Measurements from ENCODE around the gene RSL1D1. TPM values are rescaled to one million over a fixed set of nuclear protein-coding genes. Genes with fewer than 3 reads are reported as not detected.
A peak's percentile ranks its signal among the peaks of the same experiment; 100 is the strongest.

RSL1D1 gene
- polyA plus RNA-seq, 1 of the 3 experiments (the other 2 are of a cell fraction): 38.0 TPM

- TF ChIP-seq REST (IDR thresholded peaks at IDR 0.05; ENCODE audit: low read depth, low read length) (no peak), IRF3 (IDR thresholded peaks at IDR 0.05; ENCODE audit: low read depth, low read length) (peak; percentile 45; the same call in 1 of the 2 replicates), POLR2AphosphoS5 (IDR thresholded peaks at IDR 0.05; ENCODE audit: low read depth, low read length) (peak; percentile 94), TEAD4 (IDR thresholded peaks at IDR 0.05; ENCODE audit: borderline replicate concordance, insufficient read depth) (no peak), TCF12 (IDR thresholded peaks at IDR 0.05) (no peak; the same call in 1 of the 2 replicates), CHD2 (IDR thresholded peaks at IDR 0.05; ENCODE audit: low read length, partially characterized antibody) (peak; percentile 78), TAF1 (IDR thresholded peaks at IDR 0.05; ENCODE audit: borderline replicate concordance, low read depth, low read length) (peak; percentile 77; the same call in 1 of the 2 replicates), USF1 (IDR thresholded peaks at IDR 0.05; ENCODE audit: borderline replicate concordance, low read depth) (no peak)
These were observed 54.0 kb downstream of the RSL1D1 start, which contains the start of gene ZC3H7A (continued) for GRCh38 chr16:11797166-11797956.

GRCh38 chr16:11796227-11797165 is 54.8 kb downstream of the RSL1D1 start:
- peaks cover 25% of the 10 kb centered on the region for H4K20me1 ChIP-seq (ENCODE audit: insufficient read depth)
- WGBS (ENCODE audit: low lambda C conversion rate): 2% methylated on average over 47 of the region's 93 CpGs
- ChIA-PET POLR2A (interaction anchor here (0.6 to 1.9 kb wide), 6 partner anchors 10 to 210 kb away, joined by 3 to 16 read pairs (median 5); partner anchors contain the start of genes LITAF and TXNDC11), CTCF (interaction anchor here (0.7 to 3.5 kb wide), 18 partner anchors 10 to 400 kb away, joined by 3 to 29 read pairs (median 4); partner anchors contain the start of gene TXNDC11)
- 0 out of 2 replicates have a peak overlapping the region, but pooled peaks have one; percentile 3 for H2AFZ ChIP-seq (ENCODE audit: low read depth)
- H3K9me3 ChIP-seq: no peaks in the 10 kb centered on the region
- peak overlapping the region; percentile 77 to 96 for H3K4me3 ChIP-seq (ENCODE audit: low read depth in 2 of 2, low read length in 1 of 2)
- peak overlapping the region; percentile 78 for H3K4me2 ChIP-seq
- no peaks in the 10 kb centered on the region for H3K9me2 ChIP-seq
- H3K27me3 ChIP-seq (ENCODE audit: insufficient read depth): no peaks in the 10 kb centered on the region
- H3K4me1 ChIP-seq (ENCODE audit: control insufficient read depth in 1 of 2, insufficient read depth in 2 of 2, low read depth in 1 of 2, low read length in 1 of 2): peaks cover 32 to 38% of the 10 kb centered on the region in 2 experiments
- H3F3A ChIP-seq (replicated peaks; ENCODE audit: insufficient read depth): peaks cover 21% of the 10 kb centered on the region
- peaks cover 5 to 24% of the 10 kb centered on the region in 2 experiments for H3K36me3 ChIP-seq (replicated peaks in 1 of 2; ENCODE audit: control insufficient read depth in 1 of 2, insufficient read depth in 2 of 2, low read length in 1 of 2)
- H3K27ac ChIP-seq (ENCODE audit: low read depth in 2 of 2, low read length in 1 of 2): peak overlapping the region; percentile 95
- DNase-seq: peak; percentile 86
- peaks cover 78% of the 10 kb centered on the region for H3K79me2 ChIP-seq (ENCODE audit: insufficient read depth)
- H3K9ac ChIP-seq: peak overlapping the region; percentile 98
- TF ChIP-seq GABPA (IDR thresholded peaks at IDR 0.05; ENCODE audit: low read depth) (peak; percentile 57), EZH2phosphoT487 (IDR thresholded peaks at IDR 0.05; ENCODE audit: borderline replicate concordance, low read depth) (no peak), CHD2 (IDR thresholded peaks at IDR 0.05; ENCODE audit: low read length, partially characterized antibody) (no peak), RXRA (IDR thresholded peaks at IDR 0.05; ENCODE audit: borderline replicate concordance, low read depth) (no peak), PBX3 (IDR thresholded peaks at IDR 0.05) (peak; percentile 87), NFIC (IDR thresholded peaks at IDR 0.05; ENCODE audit: borderline replicate concordance) (no peak), MAX (IDR thresholded peaks at IDR 0.05; ENCODE audit: low read depth) (peak; percentile 51; the same call in 1 of the 2 replicates), TCF12 (IDR thresholded peaks at IDR 0.05) (no peak), NRF1 (IDR thresholded peaks at IDR 0.05; ENCODE audit: low read depth, low read length) (no peak), FOXJ3 (CRISPR knock-in tag; IDR thresholded peaks at IDR 0.05) (no peak), MXI1 (IDR thresholded peaks at IDR 0.05; ENCODE audit: low read depth, low read length) (peak; percentile 59; the same call in 1 of the 2 replicates), TEAD4 (IDR thresholded peaks at IDR 0.05; ENCODE audit: borderline replicate concordance, insufficient read depth) (no peak)
